HG02885 (cell line): ENCODE results near the gene SORCS2.
A peak's percentile ranks its signal among the peaks of the same experiment; 100 is the strongest.

ENCODE experiments used
- ATAC-seq: cut with Tn5 transposase; IDR thresholded peaks from one replicate; pipeline ENCODE4 v1.9.1; 2021; ENCODE audit warnings: mild to moderate bottlenecking; ENCODE audit not compliant: unreplicated experiment, poor library complexity

SORCS2 gene

GRCh38 chr4:7754565-7755262 lies 562.4 kb downstream of the SORCS2 start:
- no peak for ATAC-seq

DNA sequence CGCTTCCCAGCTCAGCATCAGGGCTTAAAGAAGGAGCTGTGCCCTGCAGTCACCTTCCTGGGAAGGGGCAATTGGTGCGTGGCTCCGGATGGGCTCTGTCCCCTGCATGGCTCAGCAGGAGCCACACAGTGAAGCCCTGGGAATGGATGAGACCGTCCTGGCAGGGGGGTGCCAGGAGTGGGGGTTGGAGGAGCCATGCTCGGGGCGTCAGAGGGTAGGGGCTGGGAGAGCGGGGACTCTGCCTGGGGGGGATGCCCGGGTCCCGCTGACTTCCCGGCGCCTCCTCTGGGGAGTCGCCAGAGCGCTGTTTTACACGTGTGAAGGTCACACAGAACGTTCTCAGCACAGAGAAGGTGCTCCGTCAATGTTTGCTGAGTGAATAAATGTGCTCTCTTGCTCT lies 563.2 kb downstream of the SORCS2 start:
- ATAC-seq, result no peak

DNA sequence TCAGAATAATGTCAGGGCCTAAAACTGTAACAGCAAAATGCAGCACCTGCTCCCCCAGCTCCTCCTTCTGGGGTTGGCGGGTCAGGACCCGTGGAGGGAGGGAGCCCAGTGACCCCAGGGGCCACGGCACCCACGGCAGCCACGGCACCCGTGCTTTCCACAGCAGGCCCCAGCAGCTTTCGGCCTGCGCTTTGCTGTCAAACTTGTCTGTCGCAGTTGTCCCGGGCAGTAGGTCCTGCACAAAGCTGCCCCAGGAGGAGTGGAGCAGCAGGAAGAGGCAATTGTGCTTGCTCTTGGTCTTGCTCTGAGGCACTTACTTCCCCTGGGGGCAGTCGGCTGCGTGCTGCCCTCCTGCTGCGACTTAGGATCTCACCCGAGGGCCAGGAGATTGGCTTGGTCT lies 563.7 kb downstream of the SORCS2 start:
- ATAC-seq, result no peak

DNA sequence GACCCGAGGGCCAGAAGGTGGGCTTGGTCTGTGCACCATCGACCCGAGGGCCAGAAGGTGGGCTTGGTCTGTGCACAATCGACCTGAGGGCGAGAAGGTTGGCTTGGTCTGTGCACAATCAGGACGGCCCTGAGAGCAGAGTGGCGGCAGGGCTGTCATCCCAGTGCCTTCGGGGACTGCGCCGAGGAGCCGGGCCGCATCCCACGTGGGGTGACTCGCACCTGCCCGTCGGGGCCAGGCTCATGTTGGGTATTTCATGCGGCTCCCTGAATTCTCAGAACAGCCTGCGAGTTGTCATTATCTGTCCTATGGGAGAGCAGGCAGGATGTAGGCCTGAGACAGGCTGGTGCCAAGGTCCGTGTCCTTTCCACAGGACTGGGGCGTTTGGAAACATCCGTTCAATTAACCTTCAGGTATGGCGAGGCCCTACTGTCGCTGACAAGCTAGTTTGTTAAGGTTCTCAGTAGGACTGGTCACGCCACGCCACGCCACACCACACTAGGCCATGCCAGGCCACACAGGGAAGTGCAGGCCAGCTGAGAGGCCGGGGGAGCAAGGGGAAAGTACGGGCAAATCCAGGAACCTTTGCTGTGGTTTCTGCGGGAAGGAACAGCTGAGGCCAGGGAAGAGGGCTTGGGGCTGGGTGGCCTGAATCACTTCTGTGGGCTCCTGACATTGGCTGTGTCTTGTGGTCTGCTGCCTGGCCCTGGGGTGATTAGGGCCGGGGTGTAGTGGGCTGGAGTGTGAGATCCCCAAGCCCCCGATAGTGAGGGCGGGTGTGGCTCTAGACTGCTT lies 564.4 kb downstream of the SORCS2 start:
- no peak for ATAC-seq

GRCh38 chr4:7757501-7758471 lies 565.4 kb downstream of the SORCS2 start:
- ATAC-seq, result no peak

DNA sequence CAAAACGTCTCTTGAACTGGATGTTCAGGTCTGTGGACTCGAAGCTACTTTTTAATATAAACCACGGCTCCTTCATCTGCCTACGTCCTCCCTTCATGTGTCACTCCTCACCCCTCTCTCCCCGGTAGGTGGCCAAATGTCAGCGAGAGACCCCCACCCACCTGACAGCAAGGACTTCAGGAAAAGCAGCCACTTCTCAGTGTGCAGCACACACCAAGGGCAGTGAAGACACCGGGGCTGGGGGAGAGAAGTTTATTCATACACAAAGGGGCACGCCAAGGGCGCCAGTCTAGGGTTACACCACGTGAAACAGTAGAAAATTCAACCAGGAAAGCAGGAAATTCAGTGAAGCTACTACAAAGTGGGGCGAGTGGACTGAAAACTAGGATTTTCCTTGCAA lies 566.1 kb downstream of the SORCS2 start:
- ATAC-seq, result no peak

GRCh38 chr4:7759216-7759615 lies 566.9 kb downstream of the SORCS2 start:
- peak; percentile 76 for ATAC-seq

DNA sequence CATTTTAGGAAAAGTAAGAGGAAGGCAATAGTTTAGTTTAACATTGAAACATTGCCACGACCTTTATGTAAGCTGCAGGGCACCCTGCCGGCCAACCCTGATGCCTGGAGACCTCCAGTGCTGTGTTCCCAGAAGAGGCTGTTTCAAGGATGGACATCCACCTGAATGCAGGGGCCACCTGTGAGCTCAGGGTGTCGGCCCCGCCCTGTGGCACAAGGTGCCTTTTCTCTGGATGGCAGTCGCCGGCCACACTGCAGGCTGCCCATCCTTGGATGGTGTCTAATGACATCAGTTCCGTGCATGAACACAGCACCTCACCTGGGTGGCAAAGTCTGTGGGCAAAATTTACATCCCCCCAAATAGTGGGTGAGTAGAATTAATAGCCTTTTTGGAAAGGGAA lies 567.3 kb downstream of the SORCS2 start:
- no peak for ATAC-seq

DNA sequence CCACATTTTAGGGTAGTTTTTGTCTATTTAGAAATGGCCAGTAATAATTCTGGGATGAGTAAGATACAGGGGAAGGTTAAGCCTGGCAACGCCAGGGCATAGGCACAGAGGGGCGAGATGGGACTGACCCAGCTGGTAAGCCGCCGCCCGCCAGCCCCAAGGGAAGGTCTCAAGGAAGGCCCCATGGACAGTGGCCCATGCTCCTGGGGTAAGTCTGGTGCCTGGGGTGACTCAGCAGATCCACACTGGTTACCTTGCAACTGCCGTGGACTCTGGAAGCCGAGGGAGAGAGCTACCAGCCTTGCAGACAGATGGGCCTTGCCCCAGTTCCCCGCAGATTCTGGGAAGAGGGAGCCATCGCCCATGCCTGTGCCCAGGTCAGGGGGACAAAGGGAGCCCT lies 567.9 kb downstream of the SORCS2 start:
- ATAC-seq, result no peak

DNA sequence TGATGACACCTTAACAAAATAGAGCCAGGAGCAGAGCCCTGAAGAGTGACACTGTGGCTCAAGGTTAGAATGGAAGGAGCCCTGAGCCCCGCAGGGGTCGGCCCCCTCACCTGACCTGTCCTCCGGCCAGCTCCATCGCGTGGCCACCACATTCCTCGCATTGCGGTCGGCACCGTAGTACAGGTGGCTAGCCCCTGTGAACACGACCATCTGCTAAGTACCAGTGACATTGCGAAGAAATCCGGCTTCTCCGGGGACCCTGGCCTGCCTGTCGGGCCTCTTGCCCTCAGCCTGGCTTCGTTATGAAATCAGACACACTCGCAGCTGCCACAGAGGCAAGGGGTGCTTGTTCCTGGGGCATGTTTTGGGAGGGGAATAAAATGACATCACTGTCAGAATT lies 568.4 kb downstream of the SORCS2 start:
- ATAC-seq, result no peak

DNA sequence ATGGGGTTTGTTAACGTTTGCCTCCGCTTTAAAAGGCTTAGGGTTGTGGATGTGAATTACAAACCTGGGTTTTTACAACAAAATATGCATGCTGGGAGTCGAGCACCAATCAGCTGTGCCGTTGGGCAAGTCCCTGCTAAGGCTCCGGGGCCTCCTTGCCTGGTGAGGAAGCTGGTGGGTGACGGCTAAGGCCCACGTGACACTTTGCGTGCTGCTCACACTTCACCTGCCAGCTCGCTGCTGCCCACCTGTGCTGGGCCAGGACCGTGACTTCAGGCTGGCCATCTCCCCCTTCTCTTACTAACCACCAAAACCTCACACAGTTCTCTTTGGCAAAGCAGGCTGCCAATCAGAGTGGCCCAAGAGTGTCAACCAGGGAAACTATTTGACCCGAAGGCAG lies 569.0 kb downstream of the SORCS2 start:
- ATAC-seq, result no peak

DNA sequence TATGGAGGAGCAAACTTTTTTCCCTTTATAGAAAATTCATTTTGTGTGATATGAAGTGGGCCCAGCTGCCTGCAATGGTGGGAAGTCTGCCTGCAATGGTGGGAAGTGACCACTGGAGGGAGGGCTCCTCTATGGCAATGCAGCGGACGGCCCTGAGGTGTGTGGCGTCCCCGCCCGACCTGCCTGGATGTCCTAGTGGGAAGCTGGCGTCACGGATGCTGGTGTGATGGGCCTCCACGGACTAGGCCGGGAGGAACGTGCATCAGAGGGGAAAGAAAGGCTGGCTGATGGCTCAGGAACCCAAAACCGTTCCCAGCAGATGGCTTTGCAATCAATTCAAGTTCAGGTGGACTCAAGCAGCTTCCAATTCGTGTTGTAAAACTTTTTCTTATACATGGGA lies 569.4 kb downstream of the SORCS2 start:
- peak; percentile 80 for ATAC-seq

- ATAC-seq, result no peak
Observed at GRCh38 chr4:7762376-7763030, 570.2 kb downstream of the SORCS2 start.

DNA sequence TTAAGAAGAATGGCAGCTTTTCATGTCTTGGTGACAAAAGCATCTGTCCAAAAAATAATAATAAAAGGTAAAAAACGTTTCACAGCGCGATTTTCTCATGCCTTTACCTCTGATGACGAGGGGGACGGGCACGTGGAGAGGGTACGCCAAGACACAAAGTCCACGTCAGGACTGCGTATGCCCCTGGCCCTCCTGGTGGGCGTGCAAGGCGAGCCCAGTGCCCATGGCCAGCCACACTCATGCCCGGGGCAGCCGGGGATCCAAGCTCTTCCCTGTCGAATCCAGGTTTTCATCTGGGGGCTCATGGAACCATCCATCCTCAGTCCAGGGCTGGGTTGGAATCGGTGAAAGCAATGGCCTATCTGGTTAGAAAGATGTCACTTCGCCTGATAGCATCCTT lies 570.8 kb downstream of the SORCS2 start:
- ATAC-seq, result no peak

GRCh38 chr4:7763788-7764187 lies 571.5 kb downstream of the SORCS2 start:
- ATAC-seq, result no peak

- no peak for ATAC-seq
Observed at GRCh38 chr4:7764466-7764865, 572.1 kb downstream of the SORCS2 start.

- no peak for ATAC-seq
Observed at GRCh38 chr4:7765666-7766065, 573.3 kb downstream of the SORCS2 start.

GRCh38 chr4:7766086-7766485 lies 573.7 kb downstream of the SORCS2 start:
- no peak for ATAC-seq

- no peak for ATAC-seq
Observed at GRCh38 chr4:7766661-7767345, 574.5 kb downstream of the SORCS2 start.

DNA sequence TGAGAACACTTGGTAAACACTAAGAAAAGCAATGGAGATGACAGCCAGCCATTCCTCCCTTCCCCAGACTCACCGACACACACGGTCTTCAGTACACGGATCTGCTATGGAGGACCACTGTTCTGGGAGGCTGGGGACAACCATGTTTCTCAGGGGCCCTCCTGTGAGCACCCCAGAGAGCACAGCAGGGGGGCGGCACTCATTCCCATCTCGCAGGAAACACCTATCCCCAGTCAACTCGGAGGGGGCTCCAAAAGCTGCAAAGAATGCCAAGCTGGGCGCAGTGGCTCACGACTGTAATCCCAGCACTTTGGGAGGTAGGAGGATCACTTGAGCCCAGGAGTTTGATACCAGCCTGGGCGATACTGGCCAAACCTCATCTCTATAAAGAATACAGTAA lies 575.2 kb downstream of the SORCS2 start:
- ATAC-seq, result no peak
